IPS DF 19.7 (cell line): ENCODE data around the gene AZU1.
"Not testable (repeated sequence)": the region's sequence is repeated elsewhere in the genome, so short reads cannot be mapped to it uniquely, and the experiment has no call there.

Experiments used
- DNase-seq: peaks from one replicate; pipeline ENCODE4 v3.0.0-alpha.2; 2013; ENCODE audit warnings: low read depth, low spot score

Gene AZU1

DNA sequence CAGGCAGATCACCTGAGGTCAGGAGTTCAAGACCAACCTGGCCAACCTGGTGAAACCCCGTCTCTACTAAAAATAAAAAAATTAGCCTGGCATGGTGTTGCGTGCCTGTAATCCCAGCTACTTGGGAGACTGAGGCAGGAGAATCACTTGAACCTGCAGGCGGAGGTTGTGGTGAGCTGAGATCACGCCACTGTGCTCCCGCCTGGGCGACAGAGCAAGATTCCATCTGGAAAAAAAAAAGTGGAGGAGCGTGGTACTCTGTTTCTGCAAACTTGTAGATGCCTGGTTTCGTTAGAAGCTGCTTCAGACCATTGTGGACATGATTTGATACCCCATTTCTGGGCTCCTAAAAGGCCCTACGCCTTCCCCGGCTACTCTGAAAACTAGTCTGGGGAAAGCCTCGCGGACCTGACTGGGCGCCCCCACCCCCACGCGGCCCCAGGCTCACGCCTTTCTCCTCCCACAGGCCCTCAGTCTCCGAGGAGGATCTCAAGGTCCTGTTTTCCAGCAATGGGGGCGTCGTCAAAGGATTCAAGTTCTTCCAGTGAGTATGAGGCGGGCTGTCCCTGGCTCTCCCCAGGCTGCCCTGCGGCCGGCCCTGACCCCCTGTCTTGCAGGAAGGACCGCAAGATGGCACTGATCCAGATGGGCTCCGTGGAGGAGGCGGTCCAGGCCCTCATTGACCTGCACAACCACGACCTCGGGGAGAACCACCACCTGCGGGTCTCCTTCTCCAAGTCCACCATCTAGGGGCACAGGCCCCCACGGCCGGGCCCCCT lies 17.4 kb upstream of the AZU1 start:
- no peak for DNase-seq

DNA sequence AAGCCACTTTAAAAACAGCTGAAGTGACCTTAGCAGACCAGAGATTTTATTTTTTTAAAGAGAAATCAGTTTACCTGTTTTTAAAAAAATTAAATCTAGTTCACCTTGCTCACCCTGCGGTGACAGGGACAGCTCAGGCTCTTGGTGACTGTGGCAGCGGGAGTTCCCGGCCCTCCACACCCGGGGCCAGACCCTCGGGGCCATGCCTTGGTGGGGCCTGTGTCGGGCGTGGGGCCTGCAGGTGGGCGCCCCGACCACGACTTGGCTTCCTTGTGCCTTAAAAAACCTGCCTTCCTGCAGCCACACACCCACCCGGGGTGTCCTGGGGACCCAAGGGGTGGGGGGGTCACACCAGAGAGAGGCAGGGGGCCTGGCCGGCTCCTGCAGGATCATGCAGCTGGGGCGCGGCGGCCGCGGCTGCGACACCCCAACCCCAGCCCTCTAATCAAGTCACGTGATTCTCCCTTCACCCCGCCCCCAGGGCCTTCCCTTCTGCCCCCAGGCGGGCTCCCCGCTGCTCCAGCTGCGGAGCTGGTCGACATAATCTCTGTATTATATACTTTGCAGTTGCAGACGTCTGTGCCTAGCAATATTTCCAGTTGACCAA lies 16.7 kb upstream of the AZU1 start:
- no peak for DNase-seq

DNA sequence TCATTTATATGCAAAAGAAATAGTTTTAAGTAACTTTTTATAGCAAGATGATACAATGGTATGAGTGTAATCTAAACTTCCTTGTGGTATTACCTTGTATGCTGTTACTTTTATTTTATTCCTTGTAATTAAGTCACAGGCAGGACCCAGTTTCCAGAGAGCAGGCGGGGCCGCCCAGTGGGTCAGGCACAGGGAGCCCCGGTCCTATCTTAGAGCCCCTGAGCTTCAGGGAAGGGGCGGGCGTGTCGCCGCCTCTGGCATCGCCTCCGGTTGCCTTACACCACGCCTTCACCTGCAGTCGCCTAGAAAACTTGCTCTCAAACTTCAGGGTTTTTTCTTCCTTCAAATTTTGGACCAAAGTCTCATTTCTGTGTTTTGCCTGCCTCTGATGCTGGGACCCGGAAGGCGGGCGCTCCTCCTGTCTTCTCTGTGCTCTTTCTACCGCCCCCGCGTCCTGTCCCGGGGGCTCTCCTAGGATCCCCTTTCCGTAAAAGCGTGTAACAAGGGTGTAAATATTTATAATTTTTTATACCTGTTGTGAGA lies 16.1 kb upstream of the AZU1 start:
- DNase-seq: no peak

DNA sequence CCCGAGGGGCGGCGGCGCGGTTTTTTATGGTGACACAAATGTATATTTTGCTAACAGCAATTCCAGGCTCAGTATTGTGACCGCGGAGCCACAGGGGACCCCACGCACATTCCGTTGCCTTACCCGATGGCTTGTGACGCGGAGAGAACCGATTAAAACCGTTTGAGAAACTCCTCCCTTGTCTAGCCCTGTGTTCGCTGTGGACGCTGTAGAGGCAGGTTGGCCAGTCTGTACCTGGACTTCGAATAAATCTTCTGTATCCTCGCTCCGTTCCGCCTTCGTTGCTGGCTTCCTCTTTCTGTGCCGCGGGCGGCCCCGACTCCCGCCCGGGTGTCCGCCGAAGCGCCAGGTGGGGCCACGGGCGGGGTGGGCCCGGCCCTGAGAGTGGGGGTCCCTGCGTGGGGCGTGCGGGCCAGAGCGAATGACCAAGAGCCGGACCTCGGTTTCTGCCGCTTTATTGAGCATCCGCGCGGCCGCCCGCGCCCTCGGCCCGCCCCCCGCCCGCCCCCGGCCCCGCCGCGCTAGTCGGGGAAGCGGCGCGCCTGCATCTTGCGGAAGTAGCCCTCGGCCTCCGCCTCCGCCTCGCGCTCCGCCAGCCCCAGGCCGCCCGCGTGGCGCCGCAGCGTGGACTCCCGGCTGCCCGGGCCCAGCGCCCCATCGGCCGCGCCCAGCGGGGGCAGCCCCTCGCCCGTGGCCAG lies 15.4 kb upstream of the AZU1 start:
- DNase-seq: no peak

DNA sequence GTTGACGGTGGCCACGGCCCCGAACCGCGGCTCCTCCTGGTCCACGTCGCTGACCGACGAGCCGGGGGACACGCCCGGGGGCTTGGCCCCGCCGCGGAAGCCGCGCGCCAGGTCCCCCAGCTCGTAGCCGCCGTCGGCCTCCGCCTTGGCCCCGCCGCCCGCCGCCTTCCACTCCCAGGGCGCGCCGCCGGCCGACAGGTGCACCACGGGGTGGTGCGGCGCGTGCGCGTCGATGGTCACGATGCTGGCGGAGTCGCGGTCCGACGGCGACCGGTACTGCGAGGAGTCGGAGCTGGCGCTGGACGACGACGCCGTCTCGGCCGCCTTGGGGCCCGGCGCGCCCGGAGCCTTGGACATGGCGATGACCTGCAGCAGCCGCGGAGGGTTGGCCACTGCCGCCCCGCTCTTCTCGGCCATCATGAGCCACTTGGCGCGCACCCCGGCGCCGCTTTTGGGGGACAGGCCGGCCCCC lies 14.9 kb upstream of the AZU1 start:
- no peak for DNase-seq

DNA sequence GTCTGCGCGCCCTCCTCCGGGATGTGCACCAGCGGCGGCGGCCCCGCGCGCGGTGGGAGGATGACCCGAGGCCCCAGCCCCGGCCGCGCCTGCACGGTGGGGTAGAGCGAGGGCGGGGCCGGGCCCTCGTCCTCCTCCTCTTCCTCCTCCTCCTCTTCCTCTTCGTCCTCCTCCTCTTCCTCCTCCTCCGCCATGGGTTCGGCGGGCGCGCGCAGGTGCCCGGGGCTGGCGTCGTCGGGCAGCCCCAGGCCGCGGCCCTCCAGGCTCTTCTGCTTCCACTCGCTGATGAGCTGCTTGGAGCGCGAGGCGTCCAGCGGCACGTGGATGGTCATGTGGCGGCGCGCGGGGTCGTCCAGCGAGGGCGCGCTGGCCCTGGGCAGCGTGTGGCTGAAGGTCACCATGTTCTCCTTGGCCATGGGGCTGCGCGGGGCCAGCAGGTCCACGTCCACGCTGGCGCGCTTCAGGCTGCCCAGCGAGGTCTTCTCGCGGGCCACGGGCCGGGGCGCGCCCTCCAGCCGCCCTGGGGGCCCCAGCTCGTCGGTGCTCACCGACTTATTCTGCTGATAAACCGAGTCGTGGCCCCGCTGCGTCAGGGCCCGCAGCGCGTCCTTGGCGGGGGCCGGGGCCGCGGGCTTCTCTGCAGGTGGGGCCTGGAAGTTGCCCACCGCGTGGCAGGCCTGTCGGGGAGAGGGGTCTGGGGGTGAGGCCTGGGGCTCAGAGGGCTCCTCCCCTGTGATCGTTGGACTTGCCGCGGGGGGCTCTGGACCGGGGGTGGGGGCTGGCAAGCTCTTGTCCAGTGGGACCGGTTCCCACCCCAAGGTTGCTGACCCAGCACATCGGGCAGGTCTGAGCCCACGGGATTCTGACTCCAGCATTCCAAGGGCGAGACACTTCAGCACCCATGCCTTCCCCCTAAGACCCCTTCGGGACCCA lies 14.2 kb upstream of the AZU1 start:
- no peak for DNase-seq

DNA sequence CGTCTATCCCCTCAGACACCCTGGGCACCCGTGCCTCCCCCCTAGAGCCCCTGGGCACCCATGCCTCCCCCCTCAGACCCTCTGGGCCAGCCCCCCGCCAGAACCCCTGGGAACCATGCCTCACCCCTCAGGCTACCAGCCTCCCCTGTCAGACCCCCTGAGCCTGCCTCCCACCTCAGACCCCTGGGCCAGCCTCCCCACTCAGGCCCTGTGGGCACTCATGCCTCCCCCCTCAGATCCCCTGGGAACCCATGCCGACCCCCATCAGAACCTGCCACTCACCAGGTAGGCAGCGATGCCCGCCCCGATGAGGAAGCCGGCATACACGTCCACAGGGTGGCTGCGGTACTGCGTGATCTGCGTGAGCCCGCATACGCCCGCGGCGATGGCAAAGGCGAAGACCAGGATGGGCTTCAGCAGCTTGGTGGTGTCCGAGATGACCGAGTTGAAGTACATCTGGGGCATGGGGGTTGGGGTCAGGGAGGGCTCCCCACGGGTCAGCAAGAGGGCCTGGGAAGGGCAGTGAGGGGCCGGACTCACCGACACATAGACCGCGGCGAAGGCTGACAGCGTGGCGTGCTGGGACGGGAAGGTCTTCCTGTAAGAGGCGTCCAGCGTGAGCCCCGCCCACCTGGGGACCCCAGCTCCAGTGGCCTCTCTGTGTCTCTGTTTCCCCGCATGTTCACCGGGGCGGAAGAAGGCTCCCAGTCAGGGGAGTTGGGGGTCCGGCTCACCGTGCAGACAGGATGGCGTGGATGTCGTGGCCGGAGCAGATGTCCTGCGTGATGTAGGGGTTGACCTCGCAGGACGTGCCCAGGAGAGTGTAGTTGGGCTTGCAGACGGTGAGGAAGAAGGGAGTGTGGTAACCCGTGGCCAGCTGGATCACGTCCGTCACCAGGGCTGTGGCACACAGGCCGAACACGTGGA lies 13.2 kb upstream of the AZU1 start:
- no peak for DNase-seq

DNA sequence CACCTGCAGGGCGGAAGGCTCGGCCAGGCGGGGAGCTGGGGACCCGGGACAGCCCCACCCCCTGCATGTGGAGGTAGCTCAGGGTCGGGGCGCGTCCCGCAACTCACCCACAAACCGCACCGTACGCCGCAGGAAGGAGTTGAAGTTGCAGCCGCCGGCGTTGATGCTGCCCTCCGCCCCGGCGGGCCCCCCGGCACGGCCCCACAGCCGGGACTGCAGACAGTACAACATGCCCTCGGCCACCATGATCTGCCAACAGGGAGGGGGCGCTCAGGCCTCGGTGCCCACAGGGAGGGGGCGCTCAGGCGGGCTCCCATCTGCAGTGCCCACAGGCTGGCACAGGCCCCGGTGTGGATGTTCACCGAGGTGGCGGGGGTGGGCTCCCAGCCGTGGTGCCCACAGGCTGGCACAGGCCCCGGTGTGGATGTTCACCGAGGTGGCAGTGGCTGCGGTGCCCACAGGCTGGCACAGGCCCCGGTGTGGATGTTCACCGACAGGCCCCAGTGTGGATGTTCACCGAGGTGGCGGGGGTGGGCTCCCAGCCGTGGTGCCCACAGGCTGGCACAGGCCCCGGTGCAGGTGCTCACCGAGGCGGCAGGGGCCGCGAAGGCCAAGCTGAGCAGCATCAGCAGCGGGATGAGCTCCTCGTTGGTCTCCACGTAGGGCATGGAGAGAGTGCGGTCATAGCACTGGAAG lies 12.4 kb upstream of the AZU1 start:
- no peak for DNase-seq

DNA sequence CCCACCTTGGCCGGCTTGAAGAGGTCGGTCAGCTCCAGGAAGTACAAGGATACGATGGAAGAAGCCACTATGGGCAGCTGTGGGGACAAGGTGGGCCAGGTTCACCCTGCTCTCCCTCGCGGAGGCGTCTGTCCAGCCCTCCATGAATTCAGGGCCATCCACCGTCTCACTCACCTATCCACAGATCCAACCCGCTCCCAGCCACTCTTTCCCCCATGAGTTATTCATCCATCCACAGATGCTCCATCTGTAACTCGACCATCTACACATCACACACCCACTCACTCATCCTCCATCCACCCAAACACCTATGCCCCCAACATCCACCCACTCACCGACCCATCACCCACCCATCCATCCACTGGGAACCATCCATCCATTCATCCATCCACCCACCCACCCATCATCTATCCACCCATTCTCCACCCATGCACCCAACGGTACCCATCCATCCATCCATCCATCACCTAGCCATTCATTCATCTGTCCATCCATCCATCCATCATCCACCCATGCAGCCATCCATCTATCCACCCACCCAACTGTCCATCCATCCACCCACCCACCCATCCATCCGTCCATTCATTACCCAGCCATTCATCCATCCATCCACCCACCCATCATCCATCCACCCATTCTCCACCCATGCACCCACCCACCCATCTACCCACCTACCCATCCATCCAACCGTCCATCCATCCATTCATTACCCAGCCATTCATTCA lies 11.7 kb upstream of the AZU1 start:
- no peak for DNase-seq

DNA sequence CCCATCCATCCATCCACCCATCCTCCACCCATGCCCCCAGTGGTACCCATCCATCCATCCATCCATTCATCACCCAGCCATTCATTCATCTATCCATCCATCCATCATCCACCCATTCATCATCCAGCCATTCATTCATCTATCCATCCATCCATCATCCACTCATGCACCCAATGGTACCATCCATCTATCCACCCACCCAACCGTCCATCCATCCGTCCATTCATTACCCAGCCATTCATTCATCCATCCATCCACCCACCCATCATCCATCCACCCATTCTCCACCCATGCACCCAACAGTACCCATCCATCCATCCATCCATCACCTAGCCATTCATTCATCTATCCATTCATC lies 11.2 kb upstream of the AZU1 start:
- no peak for DNase-seq

DNA sequence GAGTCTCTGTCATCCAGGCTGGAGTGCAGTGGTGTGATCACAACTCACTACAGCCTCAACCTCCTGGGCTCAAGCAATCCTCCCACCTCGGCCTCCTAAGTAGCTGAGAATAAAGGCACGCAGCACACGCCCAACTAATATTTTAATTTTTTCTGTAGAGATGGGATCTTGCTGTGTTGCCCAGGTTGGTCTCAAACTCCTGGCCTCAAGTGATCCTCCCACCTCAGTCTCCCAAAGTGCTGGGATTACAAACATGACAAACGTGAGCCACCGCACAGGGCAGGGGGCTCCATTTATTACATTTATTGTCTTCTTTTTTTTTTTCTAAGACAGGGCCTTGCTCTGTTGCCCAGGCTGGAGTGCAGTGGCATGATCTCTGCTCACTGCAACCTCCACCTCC lies 7.4 kb upstream of the AZU1 start:
- DNase-seq: not testable (repeated sequence)

DNA sequence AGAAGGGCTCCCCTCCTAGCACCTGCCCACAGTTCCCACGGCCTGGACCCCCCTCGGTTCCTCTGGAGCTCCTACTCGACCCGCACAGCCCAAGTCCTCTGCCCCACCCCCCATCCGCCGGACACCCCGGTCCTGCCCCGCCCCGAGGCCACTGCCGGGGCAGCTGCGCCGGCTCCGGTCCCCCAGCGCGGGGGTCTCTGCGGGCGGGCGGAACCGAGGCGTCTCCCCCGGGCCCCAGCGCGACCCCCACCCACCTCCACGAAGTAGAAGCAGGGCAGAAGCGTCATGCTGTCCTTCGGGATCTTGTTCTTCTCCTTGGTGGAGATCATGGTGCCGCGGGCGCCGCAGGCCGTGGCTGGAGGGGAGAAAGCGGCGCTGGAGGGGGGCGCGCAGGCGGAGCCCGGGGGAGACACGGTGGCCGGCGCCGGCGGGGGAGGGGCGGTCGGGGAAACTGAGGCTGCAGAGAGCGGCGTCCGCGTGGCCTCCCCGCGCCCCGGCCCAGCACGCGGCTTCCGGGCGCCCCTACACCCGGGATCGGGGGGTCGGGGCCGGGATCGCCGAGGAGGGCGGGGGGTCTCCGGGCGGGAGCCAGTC lies 6.3 kb upstream of the AZU1 start:
- DNase-seq: no peak

DNA sequence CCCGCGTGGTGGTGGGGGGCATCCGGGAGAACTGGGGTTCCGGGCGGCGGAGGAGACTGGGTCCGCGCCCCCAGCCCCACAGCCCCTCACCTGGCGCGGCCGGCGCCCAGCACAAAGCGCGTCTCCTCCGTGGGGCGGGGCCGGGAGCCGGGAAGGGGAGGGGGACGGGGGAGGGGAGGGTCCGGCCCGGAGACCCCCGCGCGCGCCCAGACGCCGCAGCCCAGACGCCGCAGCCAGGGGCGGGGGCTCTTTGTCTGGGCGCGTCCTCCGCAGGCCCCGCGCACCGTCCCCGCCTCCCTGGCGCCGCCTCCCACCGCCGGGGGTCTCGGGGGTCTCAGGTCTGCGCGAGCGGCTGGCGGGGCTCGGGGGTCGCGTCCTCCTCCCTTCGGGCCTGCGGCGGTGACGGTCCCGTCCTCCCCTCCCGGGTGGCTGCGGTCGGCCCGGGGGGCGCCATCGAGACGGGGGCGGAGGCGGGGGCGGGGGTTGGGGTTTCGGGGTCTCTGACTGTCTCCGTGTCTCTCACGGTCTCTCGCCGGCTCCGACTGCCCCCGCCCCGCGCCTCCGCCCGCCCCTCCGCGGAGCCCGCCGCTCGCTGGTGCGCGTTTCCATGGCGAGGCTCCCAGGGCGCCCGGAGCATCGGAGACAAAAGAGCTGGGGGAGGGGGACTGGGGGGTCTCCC lies 5.7 kb upstream of the AZU1 start, which contains the start of gene PLPPR3:
Gene PLPPR3, minus strand, starts transcription at position 131 of the 679 bp plus-strand sequence. CDS start 396 bp downstream, outside the sequence.
- no peak for DNase-seq

DNA sequence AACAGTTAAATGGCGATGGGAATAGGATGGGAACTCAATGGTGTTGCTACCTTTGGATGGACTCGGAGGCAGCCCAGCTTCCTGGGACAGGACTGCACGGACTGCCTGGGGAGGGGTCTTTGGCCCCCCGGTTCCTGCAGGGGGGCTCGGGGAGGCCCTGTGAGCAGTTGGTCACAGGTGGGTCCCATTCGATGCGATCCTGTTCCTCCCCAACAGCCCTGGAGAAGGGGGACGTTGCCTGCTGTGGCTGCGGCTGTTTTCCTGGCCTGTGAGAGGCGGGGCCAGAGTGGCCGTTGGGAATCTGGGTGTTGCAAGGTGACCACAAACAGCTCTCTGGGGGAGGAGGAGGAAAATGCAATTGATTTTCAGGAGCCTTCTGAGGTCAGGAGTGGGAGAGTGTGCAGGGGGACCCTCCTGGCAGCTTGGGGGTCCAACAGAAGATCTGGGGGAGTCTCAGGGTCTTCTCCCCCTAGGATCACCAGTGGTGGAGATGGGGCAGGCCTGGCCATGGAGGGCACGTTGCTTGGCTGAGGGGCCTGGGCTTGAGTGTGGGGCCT lies 4.0 kb upstream of the AZU1 start:
- DNase-seq: no peak

DNA sequence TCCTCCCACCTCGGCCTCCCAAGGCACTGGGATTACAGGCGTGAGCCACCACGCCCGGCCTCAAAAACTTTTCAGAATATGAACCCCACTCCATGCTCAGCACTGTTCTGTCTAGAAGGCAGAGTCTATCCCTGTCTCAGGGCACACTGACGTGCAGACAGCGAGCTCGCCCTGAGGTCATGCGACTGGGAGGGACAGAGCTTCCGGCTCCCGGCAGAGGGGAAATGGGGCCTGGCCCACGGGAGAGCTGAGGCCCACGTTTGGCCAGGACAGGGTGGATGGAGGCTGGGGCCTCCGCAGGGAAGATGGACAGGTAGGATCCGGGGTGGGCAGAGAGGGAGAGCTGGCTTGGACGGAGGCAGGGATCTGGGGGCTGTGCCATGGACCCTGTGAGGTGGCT lies 2.8 kb upstream of the AZU1 start:
- no peak for DNase-seq

DNA sequence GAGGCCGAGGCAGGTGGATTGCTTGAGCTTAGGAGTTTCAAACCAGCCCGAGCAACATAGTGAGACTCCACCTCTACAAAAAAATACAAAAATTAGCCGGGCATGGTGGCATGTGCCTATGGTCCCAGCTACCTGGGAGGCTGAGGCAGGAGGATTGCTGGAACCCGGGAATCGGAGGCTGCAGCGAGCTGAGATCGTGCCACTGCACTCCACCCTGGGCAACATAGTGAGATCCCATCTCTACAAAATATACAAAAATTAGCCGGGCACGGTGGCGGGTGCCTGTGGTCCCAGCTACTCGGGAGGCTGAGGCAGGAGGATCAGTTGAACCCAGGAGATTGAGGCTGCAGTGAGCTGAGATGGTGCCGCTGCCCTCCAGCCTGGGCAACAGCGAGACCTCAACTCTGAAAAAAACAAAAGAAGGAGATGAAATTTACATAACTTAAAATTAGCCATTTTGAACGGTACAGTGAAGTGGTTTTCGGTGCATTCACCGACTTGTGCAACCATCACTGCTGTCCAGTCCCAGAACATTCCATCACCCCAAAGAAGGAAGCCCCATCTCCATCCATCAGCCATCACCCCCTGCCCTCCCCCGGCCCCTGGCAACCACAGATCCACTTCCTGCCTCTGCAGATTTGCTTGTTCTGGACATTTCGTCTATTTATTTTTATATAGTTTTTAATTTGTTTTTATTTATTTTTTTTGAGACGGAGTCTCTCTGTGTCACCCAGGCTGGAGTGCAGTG lies 1.6 kb upstream of the AZU1 start:
- no peak for DNase-seq

DNA sequence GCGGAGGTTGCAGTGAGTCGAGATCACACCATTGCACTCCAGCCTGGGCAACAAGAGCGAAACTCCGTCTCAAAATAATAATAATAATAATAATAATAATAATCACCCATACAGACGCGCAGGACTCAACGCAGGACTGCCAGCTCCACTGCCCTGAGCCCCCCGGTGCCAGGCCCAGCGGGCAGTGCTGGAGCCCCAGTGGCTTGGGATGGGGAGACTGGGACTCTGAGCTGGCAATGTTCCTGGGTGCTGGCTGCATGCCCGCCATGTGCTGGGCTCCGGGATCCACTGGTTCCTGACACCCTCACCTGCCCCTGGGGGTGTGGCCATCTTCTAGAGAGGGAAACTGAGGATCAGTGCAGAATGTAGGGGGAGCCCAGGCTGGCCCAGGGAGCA lies 325 bp upstream of the AZU1 start:
- DNase-seq: no peak
